Measurements from ENCODE around the gene CST9.

DNA sequence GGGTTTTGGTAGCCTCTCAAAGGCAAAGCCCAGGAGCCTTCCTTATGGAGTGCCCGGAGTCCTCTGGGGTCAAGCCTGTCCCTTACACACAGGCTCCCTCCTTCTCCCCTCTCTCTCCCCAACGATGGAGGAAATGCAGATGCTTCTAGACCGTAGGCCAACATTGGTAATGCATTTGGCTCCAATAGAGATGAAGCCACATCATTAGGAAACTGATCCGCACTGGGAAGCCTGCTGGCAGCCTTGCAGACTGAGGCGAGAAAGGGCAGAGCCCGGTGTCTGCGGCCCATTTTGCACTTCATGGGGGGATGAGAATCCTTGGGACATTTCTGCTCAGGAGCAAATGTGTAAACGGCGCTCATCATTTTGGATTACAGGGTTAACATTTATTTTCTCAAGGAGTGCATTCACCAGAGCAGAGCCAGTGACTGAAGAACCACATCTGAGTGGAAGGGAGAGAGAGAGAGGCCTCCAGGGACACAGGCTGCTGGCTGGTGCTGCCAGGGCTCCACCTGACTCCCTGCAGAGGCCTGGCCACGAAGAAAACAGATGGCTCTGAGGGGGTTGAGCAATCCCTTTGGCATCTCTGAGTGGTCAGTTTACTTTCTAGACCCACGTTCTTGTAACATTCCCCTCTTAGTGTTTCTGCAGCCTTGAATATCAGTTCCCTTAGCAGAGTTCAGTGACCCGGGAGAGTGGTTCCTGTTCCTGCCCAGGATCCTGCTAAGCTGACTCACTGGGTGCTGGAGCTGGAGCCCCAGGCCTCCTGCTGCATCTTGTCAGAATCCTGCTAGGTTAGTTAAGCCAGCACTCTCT, 36.4 kb upstream of the CST9 start:
- TF ChIP-seq EP300 (IDR thresholded peaks at IDR 0.05) = no peak
- TF ChIP-seq, protein P1, sequence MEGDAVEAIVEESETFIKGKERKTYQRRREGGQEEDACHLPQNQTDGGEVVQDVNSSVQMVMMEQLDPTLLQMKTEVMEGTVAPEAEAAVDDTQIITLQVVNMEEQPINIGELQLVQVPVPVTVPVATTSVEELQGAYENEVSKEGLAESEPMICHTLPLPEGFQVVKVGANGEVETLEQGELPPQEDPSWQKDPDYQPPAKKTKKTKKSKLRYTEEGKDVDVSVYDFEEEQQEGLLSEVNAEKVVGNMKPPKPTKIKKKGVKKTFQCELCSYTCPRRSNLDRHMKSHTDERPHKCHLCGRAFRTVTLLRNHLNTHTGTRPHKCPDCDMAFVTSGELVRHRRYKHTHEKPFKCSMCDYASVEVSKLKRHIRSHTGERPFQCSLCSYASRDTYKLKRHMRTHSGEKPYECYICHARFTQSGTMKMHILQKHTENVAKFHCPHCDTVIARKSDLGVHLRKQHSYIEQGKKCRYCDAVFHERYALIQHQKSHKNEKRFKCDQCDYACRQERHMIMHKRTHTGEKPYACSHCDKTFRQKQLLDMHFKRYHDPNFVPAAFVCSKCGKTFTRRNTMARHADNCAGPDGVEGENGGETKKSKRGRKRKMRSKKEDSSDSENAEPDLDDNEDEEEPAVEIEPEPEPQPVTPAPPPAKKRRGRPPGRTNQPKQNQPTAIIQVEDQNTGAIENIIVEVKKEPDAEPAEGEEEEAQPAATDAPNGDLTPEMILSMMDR (IDR thresholded peaks at IDR 0.05) = no peak
- TF ChIP-seq POLR2AphosphoS5 (IDR thresholded peaks at IDR 0.05) = peak; percentile 77
- TF ChIP-seq POLR2A (IDR thresholded peaks at IDR 0.05) = no peak

Data from gastroesophageal sphincter (tissue), 3 donors.